ENCODE data around the gene RASAL2.

- no peak for TF ChIP-seq TAF1 (IDR thresholded peaks at IDR 0.05; ENCODE audit: borderline replicate concordance, low read depth, low read length)
- no peak for TF ChIP-seq POLR2AphosphoS5 (IDR thresholded peaks at IDR 0.05; ENCODE audit: low read depth, low read length)
These were observed 51.7 kb downstream of the RASAL2 start for GRCh38 chr1:178145605-178146004.

Data from GM12892 (cell line).